Activated T-cell treated with anti-CD3 and anti-CD28 coated beads, Interleukin-2, amount 50 U/mL, for 4 hours (primary cell): ENCODE results near the gene SELENOF. TPM values are rescaled to one million over a fixed set of nuclear protein-coding genes. Genes with fewer than 3 reads are reported as not detected.
A peak's percentile ranks its signal among the peaks of the same experiment; 100 is the strongest.

ENCODE experiments used
- ATAC-seq, 2 donors: fragments of 200-7000 bp; cut with Tn5 transposase; one replicate each; pipeline ENCODE4 v1.10.0; 2021
- DNase-seq: peaks from one replicate; pipeline ENCODE4 v3.0.0-alpha.2; 2020
- H3K27me3 Mint-ChIP-seq: one replicate; pipeline ENCODE4 v1.8.0; 2021; ENCODE audit warnings: low read depth, mixed read lengths
- H3K36me3 Mint-ChIP-seq: one replicate; pipeline ENCODE4 v1.8.0; 2022; ENCODE audit warnings: mixed read lengths; ENCODE audit not compliant: insufficient read depth
- H3K4me1 Mint-ChIP-seq: one replicate; pipeline ENCODE4 v1.8.0; 2021; ENCODE audit warnings: low read depth, mixed read lengths
- H3K4me3 Mint-ChIP-seq: one replicate; pipeline ENCODE4 v1.8.0; 2021; ENCODE audit warnings: mild to moderate bottlenecking, moderate library complexity, mixed read lengths
- H3K9me3 Mint-ChIP-seq: one replicate; pipeline ENCODE4 v1.8.0; 2021; ENCODE audit warnings: mixed read lengths
- total RNA-seq, 3 donors: library from RNA; stranded (reverse); gene quantifications; one replicate each; pipeline ENCODE4 v1.2.1, GENCODE V29; 2021

Gene SELENOF
- total RNA-seq, 3 donors from 2014 or later, result 193 to 211 (median 204) TPM

DNA sequence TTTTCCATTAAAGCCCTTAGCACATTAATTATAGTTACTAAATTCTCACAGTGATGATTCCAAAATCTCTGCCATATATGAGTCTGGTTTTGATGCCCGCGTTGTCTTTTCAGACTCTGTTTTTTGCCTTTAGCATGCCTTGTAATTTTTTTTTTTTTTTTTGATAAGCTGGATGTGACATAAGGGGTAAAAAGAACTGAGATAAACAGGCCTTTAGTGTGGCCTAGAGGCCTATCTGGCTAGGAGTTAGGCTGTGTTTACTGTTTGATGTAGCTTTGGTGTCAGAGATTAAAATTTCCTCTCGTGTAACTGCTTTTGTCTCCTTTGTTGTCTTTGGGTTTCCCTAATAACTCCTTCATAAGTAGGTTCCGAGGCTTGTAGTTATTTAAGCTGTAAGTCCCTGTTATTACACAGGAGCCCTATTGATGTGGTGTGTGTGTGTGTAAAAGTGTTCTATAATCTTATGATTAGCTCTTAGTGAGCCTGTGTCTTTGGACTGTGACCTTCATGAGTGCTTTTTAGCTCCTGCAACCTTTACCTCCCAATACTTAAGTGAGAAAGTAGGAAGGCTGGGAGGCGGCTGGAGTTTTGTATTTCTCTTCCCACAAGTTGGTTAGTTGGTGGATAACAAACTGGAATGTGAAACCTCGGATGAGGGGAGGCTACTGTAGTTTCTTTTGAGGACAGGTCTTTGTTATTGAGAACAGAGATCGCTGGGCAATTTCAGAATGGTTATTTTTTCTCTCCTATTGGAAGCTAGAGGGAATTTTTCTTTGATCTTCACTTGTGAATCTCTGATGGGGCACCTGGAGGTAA is 19.8 kb upstream of the SELENOF start:
- no peaks in the 10 kb centered on the region for H3K36me3 Mint-ChIP-seq

DNA sequence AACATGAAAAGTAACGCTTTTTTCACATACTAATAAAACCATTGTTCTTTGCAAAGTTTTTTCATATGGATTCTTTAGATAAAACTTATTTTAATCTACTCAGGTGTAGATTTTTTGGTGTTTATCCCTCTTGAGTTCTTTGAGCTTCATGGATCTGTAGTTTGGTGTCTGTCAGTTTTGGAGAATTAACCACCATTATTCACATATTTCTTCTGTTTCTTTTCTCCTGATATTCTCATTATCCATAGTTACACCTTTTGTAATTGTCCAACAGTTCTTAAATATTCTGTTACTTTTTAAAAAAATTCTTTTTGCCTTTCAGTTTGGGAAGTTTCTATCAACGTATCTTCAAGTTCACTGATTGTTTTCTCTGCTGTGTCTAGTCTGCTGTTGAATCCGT is 19.1 kb upstream of the SELENOF start:
- no peak for ATAC-seq
- Mint-ChIP-seq H3K9me3 (no peaks in the 10 kb centered on the region), H3K4me3 (no peak overlapping the region), H3K27me3 (no peaks in the 10 kb centered on the region), H3K4me1 (peaks cover 18% of the 10 kb centered on the region), H3K36me3 (no peaks in the 10 kb centered on the region)
- no peak for DNase-seq

More for the DNA sequence above, 19.8 kb upstream of the SELENOF start:
- H3K4me1 Mint-ChIP-seq, result peaks cover 20% of the 10 kb centered on the region
- no peak for DNase-seq
- H3K4me3 Mint-ChIP-seq, result no peak overlapping the region
- no peaks in the 10 kb centered on the region for H3K9me3 Mint-ChIP-seq
- no peaks in the 10 kb centered on the region for H3K27me3 Mint-ChIP-seq
- no peak for ATAC-seq

DNA sequence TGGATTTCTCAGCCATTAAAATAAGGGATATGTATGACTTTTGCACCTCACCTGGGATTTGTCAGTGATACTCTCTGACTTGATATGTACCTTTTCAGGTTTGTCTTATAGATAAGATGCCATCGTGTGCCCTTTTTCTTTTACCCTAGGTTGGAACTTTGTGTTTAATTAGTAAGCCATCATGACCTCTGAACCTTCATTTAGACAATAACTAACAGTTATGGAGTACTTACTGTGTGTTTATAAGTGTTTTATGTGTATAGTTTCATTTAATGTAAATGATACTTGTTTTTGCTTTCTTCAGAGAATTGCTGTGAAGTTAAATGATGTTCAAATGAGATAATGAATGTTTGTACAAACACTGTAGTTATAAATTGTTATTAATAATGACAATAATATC is 14.9 kb upstream of the SELENOF start:
- Mint-ChIP-seq H3K4me1 (peaks cover 27% of the 10 kb centered on the region), H3K9me3 (peaks cover 13% of the 10 kb centered on the region), H3K36me3 (peaks cover 3% of the 10 kb centered on the region), H3K27me3 (no peaks in the 10 kb centered on the region), H3K4me3 (no peak overlapping the region)
- DNase-seq (no peak), ATAC-seq (no peak)

DNA sequence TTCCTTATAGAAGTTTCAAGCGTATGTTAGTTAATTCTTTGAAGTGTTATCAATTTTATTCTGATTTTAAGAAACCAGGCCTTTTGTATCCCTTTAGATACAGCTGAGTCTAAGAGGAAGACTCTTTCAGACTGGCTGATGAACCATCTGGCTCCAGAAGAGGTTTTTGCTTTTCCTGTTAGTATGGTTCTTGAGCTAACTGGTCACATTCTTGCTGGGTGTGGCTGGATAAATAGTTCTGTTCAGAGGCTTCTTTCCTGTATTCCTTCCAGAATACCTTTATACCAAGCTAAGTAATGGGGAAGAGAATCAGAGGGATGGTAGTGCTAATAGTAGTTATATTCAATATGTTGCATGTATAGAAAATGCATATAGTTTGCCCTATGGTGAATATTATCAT is 13.0 kb upstream of the SELENOF start:
- Mint-ChIP-seq H3K9me3 (peaks cover 22% of the 10 kb centered on the region), H3K4me3 (no peak overlapping the region), H3K4me1 (peaks cover 18% of the 10 kb centered on the region), H3K27me3 (no peaks in the 10 kb centered on the region), H3K36me3 (peaks cover 11% of the 10 kb centered on the region)
- DNase-seq, result no peak
- no peak for ATAC-seq

DNA sequence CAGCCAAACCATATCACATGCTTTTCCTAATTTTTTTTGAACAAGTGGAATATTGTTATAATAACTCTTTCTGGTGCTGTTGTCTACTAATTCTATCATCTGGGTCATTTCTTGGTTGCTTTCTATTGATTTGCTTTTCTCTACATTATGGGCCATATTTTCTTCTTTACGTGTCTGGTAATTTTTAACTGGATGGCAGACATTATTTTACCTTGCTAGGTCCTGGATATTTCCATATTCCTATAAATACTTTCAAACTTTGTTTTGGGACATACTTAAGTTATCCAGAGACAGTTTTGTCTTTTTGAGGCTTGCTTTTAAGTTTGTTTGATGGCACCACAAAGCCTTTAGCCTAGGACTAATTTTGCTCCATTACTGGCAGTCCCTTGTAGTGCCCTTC is 11.8 kb upstream of the SELENOF start:
- Mint-ChIP-seq H3K4me3 (no peak overlapping the region), H3K27me3 (no peaks in the 10 kb centered on the region), H3K9me3 (peaks cover 22% of the 10 kb centered on the region), H3K36me3 (peaks cover 16% of the 10 kb centered on the region), H3K4me1 (peaks cover 18% of the 10 kb centered on the region)
- DNase-seq (no peak), ATAC-seq (no peak)

DNA sequence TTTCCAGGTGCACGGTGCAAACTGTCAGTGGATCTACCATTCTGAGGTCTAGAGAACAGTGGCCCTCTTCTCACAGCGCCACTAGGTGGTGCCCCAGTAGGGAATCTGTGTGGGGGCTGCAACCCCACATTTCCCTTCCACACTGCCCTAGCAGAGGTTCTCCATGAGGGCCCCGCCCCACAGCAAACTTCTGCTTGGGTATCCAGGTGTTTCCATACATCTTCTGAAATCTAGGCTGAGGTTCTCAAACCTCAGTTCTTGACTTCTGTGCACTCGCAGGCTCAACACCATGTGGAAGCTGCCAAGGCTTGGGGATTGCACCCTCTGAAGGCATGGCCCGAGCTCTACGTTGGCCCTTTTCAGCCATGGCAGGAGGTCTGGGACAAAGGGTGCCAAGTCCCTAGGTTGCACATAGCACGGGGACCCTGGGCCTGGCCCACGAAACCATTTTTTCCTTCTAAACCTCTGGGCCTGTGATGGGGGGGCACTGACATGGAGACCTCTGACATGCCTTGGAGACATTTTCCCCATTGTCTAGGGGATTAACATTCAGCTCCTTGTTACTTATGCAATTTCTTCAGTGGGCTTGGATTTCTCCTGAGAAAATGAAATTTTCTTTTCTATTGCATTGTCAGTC is 10.5 kb upstream of the SELENOF start:
- Mint-ChIP-seq H3K9me3 (peaks cover 22% of the 10 kb centered on the region), H3K36me3 (peaks cover 16% of the 10 kb centered on the region), H3K27me3 (no peaks in the 10 kb centered on the region), H3K4me3 (no peak overlapping the region), H3K4me1 (peaks cover 18% of the 10 kb centered on the region)
- ATAC-seq (no peak), DNase-seq (no peak)

DNA sequence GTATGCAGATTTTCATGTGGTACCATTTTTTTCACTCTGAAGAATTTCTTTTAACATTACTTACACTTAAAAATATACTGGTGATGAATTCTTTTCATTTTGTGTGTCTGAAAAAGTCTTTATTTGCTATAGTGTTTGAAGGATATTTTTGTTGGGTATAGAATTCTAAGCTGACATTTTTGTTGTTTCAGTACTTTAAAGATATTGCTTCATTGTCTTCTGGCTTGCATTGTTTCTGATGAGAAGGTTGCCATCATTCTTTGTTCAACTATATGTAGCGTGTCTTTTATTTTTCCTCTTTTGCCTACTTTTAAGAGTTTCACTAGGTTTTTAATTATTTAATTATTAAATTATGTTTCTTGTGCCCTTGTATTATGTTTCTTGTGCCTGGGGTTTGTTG is 8.5 kb upstream of the SELENOF start:
- DNase-seq (no peak), ATAC-seq (no peak)
- Mint-ChIP-seq H3K4me3 (no peak overlapping the region), H3K36me3 (peaks cover 16% of the 10 kb centered on the region), H3K27me3 (no peaks in the 10 kb centered on the region), H3K4me1 (peaks cover 19% of the 10 kb centered on the region), H3K9me3 (peaks cover 22% of the 10 kb centered on the region)

DNA sequence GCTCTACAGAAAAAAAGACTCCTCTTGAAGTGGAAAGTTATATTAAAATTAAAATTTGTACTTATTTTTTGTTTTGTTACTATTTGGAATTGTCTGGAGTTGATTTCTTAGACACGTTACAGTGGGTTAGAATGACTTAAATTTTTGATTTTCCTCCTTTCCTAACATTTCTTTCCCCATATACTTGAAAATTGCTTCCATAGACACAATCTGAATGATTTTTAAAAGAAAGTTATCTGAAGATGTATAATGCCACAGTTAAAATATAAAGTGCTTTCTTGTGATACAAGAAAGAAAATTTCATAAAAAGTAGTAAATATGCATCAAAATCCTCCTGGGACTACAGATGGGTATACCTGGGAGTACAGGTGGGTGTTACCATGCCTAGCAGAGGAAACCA is 2.8 kb upstream of the SELENOF start:
- no peaks in the 10 kb centered on the region for H3K27me3 Mint-ChIP-seq
- H3K4me1 Mint-ChIP-seq, result peaks cover 23% of the 10 kb centered on the region
- no peaks in the 10 kb centered on the region for H3K9me3 Mint-ChIP-seq
- peaks cover 7% of the 10 kb centered on the region for H3K36me3 Mint-ChIP-seq
- peak overlapping the region; percentile 24 for H3K4me3 Mint-ChIP-seq
- no peak for DNase-seq
- no peak for ATAC-seq

DNA sequence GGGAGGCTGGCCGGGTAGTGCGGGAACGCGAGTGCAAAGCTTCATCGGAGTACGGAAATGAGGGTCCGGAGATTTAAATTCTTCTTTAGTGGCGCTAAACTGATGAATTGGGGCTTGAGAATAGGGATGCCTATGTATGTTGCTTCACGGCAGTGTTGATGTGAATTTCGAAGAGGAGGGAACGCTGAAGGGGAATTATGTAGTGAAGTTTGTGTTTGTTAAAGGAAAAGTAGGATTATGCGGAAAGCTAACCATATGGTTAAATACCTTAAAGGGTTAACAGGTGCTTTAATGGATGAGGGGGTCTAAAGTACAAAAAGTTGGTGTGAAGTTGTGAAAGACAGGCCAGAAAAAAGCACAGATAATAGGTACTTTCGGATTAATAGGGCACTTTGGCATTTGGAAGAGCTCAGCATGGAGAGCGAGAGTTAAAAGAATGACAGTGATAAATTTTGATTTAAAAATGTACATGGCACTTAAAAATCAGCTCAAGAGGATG is 1.9 kb upstream of the SELENOF start:
- Mint-ChIP-seq H3K4me3 (no peak overlapping the region), H3K4me1 (peaks cover 32% of the 10 kb centered on the region), H3K27me3 (no peaks in the 10 kb centered on the region), H3K9me3 (no peaks in the 10 kb centered on the region), H3K36me3 (peaks cover 9% of the 10 kb centered on the region)
- no peak for ATAC-seq
- DNase-seq, result no peak

DNA sequence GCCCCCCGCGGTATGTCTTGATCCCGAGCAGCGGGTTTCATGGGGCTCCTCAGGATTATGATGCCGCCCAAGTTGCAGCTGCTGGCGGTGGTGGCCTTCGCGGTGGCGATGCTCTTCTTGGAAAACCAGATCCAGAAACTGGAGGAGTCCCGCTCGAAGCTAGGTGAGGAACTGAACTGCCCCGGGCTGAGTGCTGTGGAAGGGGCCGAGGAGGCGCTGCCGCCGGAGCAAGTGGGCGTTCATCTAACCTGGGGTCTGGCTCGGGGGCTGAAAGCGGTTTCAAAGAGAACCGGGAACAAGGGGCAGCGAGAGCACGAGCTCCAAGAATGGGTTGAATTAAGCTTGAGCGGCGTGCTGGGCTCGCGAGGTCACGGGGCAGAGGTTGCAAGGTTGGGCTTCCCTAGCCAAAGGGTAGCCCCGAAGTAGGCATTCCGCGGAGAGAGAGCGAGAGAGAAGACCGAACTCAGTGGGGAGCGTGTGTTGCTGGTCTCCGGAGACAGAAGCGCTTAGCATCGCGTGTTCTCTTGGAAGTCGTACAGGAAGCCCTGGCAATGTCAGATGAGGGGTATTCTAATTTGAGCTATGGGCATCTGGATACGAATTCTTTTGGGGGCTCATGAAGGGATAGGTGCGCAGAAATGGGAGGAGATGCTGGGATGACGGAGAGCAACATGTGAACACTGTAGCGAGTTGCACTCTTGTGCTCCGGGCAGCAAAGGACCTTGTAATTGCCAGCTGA is 1.2 kb upstream of the SELENOF start:
- Mint-ChIP-seq H3K4me3 (no peak overlapping the region), H3K9me3 (no peaks in the 10 kb centered on the region), H3K4me1 (peaks cover 37% of the 10 kb centered on the region), H3K27me3 (no peaks in the 10 kb centered on the region), H3K36me3 (peaks cover 12% of the 10 kb centered on the region)
- DNase-seq (peak; percentile 27), ATAC-seq (peak; percentile 9 to 11)

DNA sequence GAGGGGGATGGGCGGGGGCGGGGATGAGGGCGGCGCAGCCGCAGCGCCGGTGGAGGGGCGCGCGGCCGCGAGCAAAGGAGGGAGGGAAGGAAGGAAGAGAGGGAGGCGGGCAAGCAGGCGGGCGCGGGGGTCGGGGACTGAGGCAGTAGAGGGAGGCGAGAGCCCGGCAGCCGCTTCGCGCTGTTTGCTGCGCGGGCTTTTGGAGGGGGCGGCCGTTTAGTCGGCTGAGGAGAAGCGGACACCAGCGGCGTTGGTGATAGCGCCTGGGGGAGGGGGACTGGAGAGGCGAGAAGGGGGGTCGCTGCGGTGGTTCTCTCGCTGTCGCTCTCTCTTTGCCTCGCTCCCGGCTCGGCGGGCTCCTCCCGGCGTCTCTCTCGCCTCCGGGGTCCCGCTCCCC is 673 bp upstream of the SELENOF start, which contains the start of gene HS2ST1:
HS2ST1 (plus strand) TSS at position 35 of the 397 bp plus-strand sequence.
- ATAC-seq, result no peak
- DNase-seq, result no peak
- Mint-ChIP-seq H3K9me3 (no peaks in the 10 kb centered on the region), H3K27me3 (no peaks in the 10 kb centered on the region), H3K4me3 (no peak within 1 kb of the TSS), H3K36me3 (peaks cover 16% of the 10 kb centered on the region), H3K4me1 (peaks cover 43% of the 10 kb centered on the region)

DNA sequence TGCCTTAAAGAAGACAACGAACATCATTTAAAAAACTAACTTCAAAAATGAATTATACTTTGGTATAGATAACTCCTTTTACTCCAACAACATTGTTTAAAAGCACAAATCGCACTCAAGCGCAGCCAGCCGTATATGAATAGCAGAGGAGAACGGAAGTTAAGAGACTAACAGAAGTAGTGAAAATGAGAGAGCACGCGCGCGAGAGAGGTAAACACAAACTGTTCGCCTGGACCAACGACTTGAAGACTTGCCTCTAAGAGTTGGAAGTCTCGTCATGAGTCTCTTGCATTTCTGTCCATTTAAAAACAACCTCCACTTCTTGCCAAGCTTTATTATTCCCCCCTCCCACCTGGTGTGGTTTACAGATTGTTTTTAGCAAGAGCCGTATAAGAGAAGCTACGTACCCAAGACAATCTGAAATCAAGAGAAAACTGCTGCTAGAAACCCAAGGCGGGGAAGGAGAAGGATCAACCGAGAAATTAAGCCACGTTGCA is 479 bp downstream of the SELENOF start:
- ATAC-seq, result no peak
- Mint-ChIP-seq H3K9me3 (no peaks in the 10 kb centered on the region), H3K4me1 (peaks cover 53% of the 10 kb centered on the region), H3K4me3 (no peak overlapping the region), H3K27me3 (no peaks in the 10 kb centered on the region), H3K36me3 (peaks cover 22% of the 10 kb centered on the region)
- peak; percentile 12 for DNase-seq

DNA sequence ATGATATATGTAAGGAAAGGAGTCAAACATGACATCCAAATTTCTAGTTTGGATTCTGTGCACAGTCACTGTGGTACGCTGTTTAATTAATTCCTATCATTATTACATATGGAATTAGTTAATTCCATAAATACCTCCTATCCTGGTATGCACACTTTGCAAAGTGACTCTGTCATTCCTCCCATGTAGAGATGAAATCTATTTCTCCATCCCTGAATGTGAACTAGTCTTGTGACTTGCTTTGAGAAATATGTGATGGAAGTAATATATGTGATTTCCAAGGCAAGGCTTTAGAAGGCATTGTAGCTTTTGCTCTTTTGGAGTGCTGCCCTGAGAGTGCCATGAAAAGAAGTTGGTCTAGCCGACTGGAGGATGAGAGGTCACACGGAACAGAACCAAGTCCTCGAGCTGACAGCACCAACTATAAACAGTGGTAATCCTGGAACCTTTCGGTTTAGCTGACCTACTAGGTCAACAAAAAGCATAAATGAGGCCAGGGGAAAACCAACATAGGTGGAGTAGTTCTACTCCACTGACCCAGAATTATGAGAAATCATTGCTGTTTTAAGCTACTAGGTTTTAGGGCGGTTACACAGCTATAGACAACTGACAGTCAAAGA is 1.5 kb downstream of the SELENOF start:
- Mint-ChIP-seq H3K36me3 (peaks cover 26% of the 10 kb centered on the region), H3K9me3 (no peaks in the 10 kb centered on the region), H3K4me3 (no peak overlapping the region), H3K4me1 (peaks cover 54% of the 10 kb centered on the region), H3K27me3 (no peaks in the 10 kb centered on the region)
- DNase-seq (no peak), ATAC-seq (no peak)

DNA sequence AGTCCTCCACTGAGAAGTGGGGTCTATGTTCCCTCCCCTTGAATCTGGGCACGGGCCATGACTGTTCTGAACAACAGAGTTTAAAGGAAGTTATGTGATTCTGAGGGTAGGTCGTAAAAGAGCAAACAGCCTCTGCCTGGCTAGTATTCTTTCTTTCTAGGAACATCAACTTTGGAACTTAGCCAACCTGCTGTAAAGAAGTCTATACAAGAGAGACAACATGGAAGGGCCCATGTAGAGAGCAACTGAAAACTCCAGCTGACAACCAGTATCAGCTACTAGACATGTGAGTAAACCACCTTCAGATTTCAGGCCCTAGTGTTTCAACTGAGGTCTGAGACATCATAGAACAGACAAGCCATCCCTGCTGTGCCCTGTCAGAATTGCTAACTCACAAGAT is 7.5 kb downstream of the SELENOF start:
- no peak overlapping the region for H3K4me3 Mint-ChIP-seq
- peaks cover 46% of the 10 kb centered on the region for H3K4me1 Mint-ChIP-seq
- no peak for DNase-seq
- ATAC-seq, result no peak
- H3K27me3 Mint-ChIP-seq, result no peaks in the 10 kb centered on the region
- no peaks in the 10 kb centered on the region for H3K9me3 Mint-ChIP-seq
- peaks cover 30% of the 10 kb centered on the region for H3K36me3 Mint-ChIP-seq
